Hepatocyte (in vitro differentiated cells): ENCODE data around the gene TTLL5.

Experiments
- EZH2 ChIP-seq: fragments of 200-600 bp; sonication (generic); IDR thresholded peaks from 2 replicates; pipeline ENCODE4 v1.6.1; 2016; ENCODE audit warnings: antibody characterized with exemption, mild to moderate bottlenecking, borderline replicate concordance
- EZH2phosphoT487 ChIP-seq: fragments of 200-600 bp; sonication (generic); IDR thresholded peaks from one replicate; pipeline ENCODE4 v1.6.1; 2018; ENCODE audit warnings: antibody characterized with exemption, mild to moderate bottlenecking, low read depth, moderate library complexity; ENCODE audit not compliant: unreplicated experiment, severe bottlenecking
- TF ChIP-seq, protein P1 (sequence below): fragments of 200-600 bp; sonication (generic); IDR thresholded peaks from 2 replicates; pipeline ENCODE4 v1.5.1; 2016; ENCODE audit warnings: antibody characterized with exemption, mild to moderate bottlenecking; ENCODE audit not compliant: poor library complexity

DNA sequence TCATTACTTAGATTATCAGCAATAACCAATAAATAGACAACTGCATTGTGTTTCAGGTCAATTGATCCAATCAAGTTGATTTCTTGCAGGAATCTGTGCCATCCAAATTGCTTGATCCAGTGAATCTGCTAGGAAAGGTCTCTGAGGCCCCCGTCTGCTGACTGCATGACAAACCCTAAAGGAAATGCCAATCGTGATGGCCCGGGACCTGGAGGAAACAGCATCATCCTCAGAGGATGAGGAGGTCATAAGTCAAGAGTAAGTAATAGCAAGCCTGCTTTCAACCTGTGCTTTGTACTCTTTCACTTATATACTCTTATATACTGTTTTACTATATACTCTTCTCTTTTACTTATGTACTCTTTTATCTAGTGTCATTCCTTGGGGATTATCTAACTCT, 1.9 kb downstream of the TTLL5 start:
- TF ChIP-seq, protein P1, sequence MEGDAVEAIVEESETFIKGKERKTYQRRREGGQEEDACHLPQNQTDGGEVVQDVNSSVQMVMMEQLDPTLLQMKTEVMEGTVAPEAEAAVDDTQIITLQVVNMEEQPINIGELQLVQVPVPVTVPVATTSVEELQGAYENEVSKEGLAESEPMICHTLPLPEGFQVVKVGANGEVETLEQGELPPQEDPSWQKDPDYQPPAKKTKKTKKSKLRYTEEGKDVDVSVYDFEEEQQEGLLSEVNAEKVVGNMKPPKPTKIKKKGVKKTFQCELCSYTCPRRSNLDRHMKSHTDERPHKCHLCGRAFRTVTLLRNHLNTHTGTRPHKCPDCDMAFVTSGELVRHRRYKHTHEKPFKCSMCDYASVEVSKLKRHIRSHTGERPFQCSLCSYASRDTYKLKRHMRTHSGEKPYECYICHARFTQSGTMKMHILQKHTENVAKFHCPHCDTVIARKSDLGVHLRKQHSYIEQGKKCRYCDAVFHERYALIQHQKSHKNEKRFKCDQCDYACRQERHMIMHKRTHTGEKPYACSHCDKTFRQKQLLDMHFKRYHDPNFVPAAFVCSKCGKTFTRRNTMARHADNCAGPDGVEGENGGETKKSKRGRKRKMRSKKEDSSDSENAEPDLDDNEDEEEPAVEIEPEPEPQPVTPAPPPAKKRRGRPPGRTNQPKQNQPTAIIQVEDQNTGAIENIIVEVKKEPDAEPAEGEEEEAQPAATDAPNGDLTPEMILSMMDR: no peak
- TF ChIP-seq EZH2 (no peak), EZH2phosphoT487 (no peak)
